HUES64 (cell line): Measurements from ENCODE around the gene CLNS1A. TPM values are rescaled to one million over a fixed set of nuclear protein-coding genes. Genes with fewer than 3 reads are reported as not detected.

Experiments used
- H3K27ac ChIP-seq: 2 replicates; pipeline ENCODE4 v1.7.0; 2013; ENCODE audit warnings: low read depth, low read length, inconsistent platforms
- H3K27me3 ChIP-seq: 2 replicates; pipeline ENCODE4 v1.6.1; 2013; ENCODE audit warnings: mild to moderate bottlenecking, low read length; ENCODE audit not compliant: insufficient read depth
- H3K36me3 ChIP-seq: 2 replicates; pipeline ENCODE4 v1.6.1; 2013; ENCODE audit warnings: mild to moderate bottlenecking, low read length; ENCODE audit not compliant: insufficient read depth
- H3K4me1 ChIP-seq: 2 replicates; pipeline ENCODE4 v1.6.1; 2013; ENCODE audit warnings: mild to moderate bottlenecking, low read length, moderate library complexity; ENCODE audit not compliant: insufficient read depth
- H3K4me3 ChIP-seq: 2 replicates; pipeline ENCODE4 v1.5.1; 2013; ENCODE audit warnings: mild to moderate bottlenecking, low read length, moderate library complexity
- H3K9ac ChIP-seq: 2 replicates; pipeline ENCODE4 v1.6.1; 2013; ENCODE audit warnings: mild to moderate bottlenecking, low read depth, low read length
- H3K9me3 ChIP-seq: 2 replicates; pipeline ENCODE4 v1.6.1; 2013; ENCODE audit warnings: low read depth, low read length; ENCODE audit not compliant: insufficient read depth
- WGBS: fragments of 150-250, 120-280 bp; methylation state at CpG from one replicate; pipeline ENCODE4 v1.1.7; 2013; ENCODE audit warnings: missing lambda C conversion rate; 5-methylcytosine and 5-hydroxymethylcytosine counted together
- polyA plus RNA-seq, 2 experiments: library from polyadenylated mRNA; stranded (reverse); fragments of 50-300 nt; gene quantifications; one replicate each; pipeline ENCODE4 v1.2.3, GENCODE V29; 2013

The CLNS1A gene
- polyA plus RNA-seq (2013, experiment 1 of 2), result 149 TPM
- 164 TPM for polyA plus RNA-seq (2013, experiment 2 of 2)

DNA sequence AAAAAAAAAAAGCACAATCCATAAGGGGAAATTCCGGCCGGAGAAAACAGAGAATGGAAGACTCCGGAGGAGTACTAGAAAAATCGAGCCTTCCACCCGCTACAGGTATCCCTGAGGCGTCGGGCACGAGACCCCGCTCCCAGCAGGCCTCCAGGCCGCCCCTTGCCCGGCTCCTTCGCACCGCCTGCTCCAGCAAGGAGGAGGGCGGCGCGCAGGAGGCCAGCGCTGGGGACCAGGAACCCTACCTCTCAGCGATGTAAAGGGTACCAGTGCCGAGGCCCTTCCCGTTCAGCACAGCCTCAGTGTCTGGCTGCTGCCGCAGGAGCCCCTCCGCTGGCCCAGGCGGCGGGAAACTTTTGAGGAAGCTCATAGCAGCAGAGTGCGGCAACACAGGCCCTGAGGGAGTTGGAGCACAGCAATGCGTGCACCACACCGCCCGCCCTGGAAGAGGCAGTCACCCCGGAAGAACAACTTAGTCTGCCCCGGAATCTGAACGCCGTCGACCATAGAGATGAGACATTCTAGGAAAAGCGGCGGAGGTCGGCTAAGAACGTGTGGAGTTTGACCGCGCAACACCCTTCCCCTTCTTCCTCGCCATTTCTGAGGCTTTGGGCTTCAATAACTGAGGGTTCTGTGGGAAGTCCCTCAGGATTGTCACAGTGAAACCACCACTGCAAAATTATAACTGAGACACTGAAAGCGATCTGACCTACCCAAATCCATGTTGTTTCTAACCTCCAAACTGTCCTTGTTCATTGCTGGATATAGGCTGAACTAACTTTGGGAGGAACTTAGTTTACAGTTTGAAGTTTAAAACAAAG is at the start of gene CLNS1A:
Gene CLNS1A (minus strand): TSS at position 450 of the 821 bp plus-strand sequence. CDS start 80 bp downstream, at position 370.
- under 1% methylated on average over 41 of the region's 41 CpGs for WGBS
- Histone ChIP-seq H3K9me3 (no peaks in the 10 kb centered on the region), H3K27me3 (no peaks in the 10 kb centered on the region), H3K4me1 (no peaks in the 10 kb centered on the region; the same call in 1 of the 2 replicates), H3K27ac (peak within 1 kb of the TSS; percentile 80), H3K4me3 (peak within 1 kb of the TSS; percentile 78), H3K36me3 (peaks cover 10% of the 10 kb centered on the region), H3K9ac (peak within 1 kb of the TSS; percentile 89)

DNA sequence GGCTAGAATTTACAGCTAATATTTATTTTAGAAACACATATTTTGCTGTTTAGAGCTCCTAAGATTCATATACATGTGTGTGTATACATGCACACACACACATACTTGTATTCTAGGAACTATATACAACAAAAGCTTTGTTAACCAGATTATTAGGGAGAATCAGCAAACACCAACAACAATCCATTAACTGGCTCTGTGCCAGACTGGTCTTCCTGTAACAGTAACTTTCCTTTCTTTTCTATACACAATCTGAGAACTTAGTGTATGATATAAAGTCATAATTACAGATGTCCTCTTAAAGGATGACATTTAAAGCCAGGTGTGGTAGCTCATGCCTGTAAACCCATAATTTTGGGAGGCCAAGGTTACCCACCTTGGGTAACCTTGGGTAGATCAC is 49.5 kb upstream of the CLNS1A start:
- Histone ChIP-seq H3K27me3 (no peaks in the 10 kb centered on the region), H3K4me1 (no peaks in the 10 kb centered on the region), H3K9me3 (no peaks in the 10 kb centered on the region), H3K9ac (no peak overlapping the region), H3K36me3 (peaks cover 90% of the 10 kb centered on the region), H3K27ac (no peak overlapping the region), H3K4me3 (no peak overlapping the region)

DNA sequence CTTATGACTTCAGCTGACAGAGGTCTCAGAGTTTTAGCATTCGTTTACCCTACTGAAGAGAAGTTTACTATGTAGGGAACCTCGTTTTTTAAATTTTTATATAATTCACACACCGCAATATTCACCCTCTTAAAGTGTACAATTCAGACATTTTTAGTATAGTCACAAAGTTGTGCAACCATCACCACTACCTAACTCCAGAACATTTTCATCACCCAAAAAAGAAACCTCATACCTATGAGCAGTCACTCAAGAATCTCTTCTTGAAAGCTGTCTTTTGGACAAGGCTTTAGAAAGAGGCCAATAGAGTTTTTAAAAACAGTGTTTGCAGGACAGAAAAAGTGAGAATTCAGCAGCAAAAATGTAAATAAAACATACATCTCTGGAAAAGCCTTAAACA is 39.5 kb upstream of the CLNS1A start:
- H3K36me3 ChIP-seq, result peaks cover 96% of the 10 kb centered on the region
- no peak overlapping the region for H3K27ac ChIP-seq
- H3K4me1 ChIP-seq, result no peaks in the 10 kb centered on the region
- 95% methylated on average over 3 of the region's 3 CpGs for WGBS
- no peak overlapping the region for H3K9ac ChIP-seq
- no peaks in the 10 kb centered on the region for H3K27me3 ChIP-seq
- no peak overlapping the region for H3K4me3 ChIP-seq
- no peaks in the 10 kb centered on the region for H3K9me3 ChIP-seq

- H3K9me3 ChIP-seq, result no peaks in the 10 kb centered on the region
- H3K4me3 ChIP-seq, result no peak overlapping the region
- no peak overlapping the region for H3K27ac ChIP-seq
- H3K4me1 ChIP-seq, result no peaks in the 10 kb centered on the region
- H3K27me3 ChIP-seq, result no peaks in the 10 kb centered on the region
- 100% methylated on average over 1 of the region's 1 CpG for WGBS
- H3K9ac ChIP-seq, result no peak overlapping the region
- H3K36me3 ChIP-seq, result peaks cover 95% of the 10 kb centered on the region
These were observed 34.7 kb upstream of the CLNS1A start for GRCh38 chr11:77672264-77672663.

GRCh38 chr11:77669848-77670511 is 32.4 kb upstream of the CLNS1A start:
- no peaks in the 10 kb centered on the region for H3K9me3 ChIP-seq
- no peaks in the 10 kb centered on the region for H3K4me1 ChIP-seq
- no peak overlapping the region for H3K4me3 ChIP-seq
- H3K9ac ChIP-seq, result no peak overlapping the region
- H3K27ac ChIP-seq, result no peak overlapping the region
- H3K36me3 ChIP-seq, result peaks cover 95% of the 10 kb centered on the region
- no peaks in the 10 kb centered on the region for H3K27me3 ChIP-seq
- WGBS, result 96% methylated on average over 2 of the region's 2 CpGs

DNA sequence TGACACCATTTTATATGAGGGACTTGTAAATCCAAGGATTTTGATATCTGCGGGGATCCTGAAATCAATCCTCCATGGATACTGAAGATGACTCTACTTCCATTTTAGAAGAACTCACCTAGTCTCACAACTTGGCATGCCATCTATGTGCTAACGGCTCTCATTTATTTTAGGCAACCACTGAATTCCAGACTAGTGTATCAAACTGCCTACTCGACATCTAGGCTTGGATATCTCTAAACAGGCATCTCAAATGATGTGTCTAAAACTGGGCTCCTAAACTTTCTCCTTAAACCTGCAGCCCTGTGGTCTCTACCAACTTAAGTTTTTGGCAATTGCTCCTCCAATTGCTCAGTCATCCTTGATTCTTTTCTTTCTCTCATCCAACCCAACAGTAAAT is 31.2 kb upstream of the CLNS1A start:
- no peaks in the 10 kb centered on the region for H3K9me3 ChIP-seq
- H3K4me3 ChIP-seq, result no peak overlapping the region
- H3K4me1 ChIP-seq, result no peaks in the 10 kb centered on the region
- WGBS, result 95% methylated on average over 3 of the region's 3 CpGs
- H3K27ac ChIP-seq, result no peak overlapping the region
- H3K27me3 ChIP-seq, result no peaks in the 10 kb centered on the region
- peaks cover 90% of the 10 kb centered on the region for H3K36me3 ChIP-seq
- no peak overlapping the region for H3K9ac ChIP-seq

DNA sequence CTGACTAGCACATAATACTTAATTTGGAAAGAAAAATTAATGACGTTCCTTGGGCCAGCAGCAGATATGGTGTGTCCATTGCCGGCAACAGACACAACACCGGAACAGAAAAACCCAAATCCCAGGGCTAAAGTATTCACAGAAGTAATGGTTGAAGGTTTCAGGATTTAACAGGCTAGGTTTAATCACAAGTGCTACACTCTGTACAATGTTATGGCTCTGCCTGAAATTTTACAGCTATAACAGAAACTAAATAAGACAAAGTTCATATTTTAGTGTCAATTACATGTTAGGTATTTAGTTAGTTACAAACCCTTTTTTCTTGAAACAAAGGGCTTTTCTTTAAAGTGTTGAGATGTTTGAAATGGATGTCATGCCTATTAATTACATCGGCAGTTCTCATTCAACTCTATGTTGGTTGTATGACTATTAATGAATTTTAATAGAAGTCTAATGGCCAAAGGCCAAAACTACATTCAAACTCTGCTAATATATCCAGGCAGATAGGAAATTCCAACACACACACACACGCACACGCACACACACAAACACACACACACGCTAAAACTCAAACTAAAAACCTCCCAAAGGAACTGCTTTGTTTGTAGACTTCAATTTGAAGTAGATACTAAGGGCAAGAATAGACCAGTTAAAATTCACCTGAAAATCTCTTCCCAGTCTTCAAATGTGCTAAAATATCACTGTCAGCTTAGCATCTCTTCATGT is 27.8 kb upstream of the CLNS1A start:
- no peaks in the 10 kb centered on the region for H3K4me1 ChIP-seq
- no peaks in the 10 kb centered on the region for H3K9me3 ChIP-seq
- no peak overlapping the region for H3K4me3 ChIP-seq
- H3K9ac ChIP-seq, result no peak overlapping the region
- peaks cover 63% of the 10 kb centered on the region for H3K36me3 ChIP-seq
- no peaks in the 10 kb centered on the region for H3K27me3 ChIP-seq
- 95% methylated on average over 6 of the region's 7 CpGs for WGBS
- no peak overlapping the region for H3K27ac ChIP-seq

DNA sequence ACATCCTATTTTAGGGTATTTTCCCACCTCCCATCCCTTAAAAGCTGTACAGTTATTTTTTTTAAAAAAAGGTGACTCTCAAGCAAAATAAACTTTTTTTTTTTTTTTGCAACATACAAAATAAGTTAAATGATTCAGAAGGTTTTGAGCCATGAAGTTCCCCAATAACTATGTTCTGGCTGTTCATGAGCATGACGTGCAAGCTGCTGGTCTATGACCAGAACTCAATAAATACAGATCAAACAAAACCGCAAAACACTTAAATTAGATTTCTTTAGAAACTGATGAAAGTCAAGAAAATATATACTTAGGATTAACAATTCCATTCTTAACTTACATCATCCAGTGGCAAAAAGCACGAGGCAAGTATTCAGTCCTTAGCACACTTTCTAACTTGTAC is 24.1 kb upstream of the CLNS1A start:
- H3K9me3 ChIP-seq, result no peaks in the 10 kb centered on the region
- H3K4me3 ChIP-seq, result no peak overlapping the region
- no peak overlapping the region for H3K27ac ChIP-seq
- no peaks in the 10 kb centered on the region for H3K27me3 ChIP-seq
- H3K36me3 ChIP-seq, result peaks cover 27% of the 10 kb centered on the region
- H3K4me1 ChIP-seq, result no peaks in the 10 kb centered on the region
- 93% methylated on average over 3 of the region's 3 CpGs for WGBS
- H3K9ac ChIP-seq, result no peak overlapping the region

GRCh38 chr11:77660947-77661346 is 23.4 kb upstream of the CLNS1A start:
- H3K36me3 ChIP-seq, result peaks cover 20% of the 10 kb centered on the region
- H3K27ac ChIP-seq, result no peak overlapping the region
- 88% methylated on average over 1 of the region's 1 CpG for WGBS
- no peaks in the 10 kb centered on the region for H3K27me3 ChIP-seq
- no peak overlapping the region for H3K4me3 ChIP-seq
- H3K9ac ChIP-seq, result no peak overlapping the region
- no peaks in the 10 kb centered on the region for H3K4me1 ChIP-seq
- no peaks in the 10 kb centered on the region for H3K9me3 ChIP-seq

DNA sequence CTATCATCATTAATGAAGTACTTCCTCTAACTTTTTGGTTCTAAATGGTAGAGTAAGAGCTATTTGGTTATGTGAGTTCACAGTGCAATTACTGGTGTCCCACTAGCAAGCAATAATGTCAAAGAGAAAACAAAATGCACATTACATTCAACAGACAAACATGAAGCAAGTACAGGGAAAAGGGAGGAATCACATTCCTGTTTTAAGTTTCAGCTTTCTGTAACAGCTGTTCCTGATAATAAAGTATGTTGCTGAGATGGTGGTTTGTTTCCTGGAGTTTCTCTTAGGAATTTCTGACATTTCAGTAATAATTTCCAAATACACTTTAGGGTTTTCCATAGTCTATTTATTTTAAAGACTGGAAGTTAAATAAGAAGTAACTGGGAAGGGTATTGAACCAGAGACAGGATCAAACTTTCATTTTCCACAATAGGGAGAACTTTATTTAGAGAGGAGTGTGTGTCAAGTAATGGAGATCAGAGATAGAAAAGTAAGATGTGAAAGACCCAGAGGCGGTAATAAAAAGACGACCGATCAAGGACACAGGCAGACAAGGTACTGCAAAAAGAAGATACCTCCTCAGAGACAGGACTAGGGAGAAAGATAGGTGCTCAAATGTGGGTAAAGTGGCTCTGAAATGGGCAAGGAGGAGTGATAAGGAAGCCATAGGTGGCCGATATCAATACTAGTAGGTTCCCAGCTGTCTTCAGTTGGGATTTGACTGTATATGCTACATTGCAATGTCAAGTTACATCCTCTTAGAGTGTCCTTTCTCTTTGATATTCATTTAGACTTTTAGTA is 20.8 kb upstream of the CLNS1A start:
- 92% methylated on average over 4 of the region's 4 CpGs for WGBS
- no peak overlapping the region for H3K9ac ChIP-seq
- no peak overlapping the region for H3K4me3 ChIP-seq
- no peaks in the 10 kb centered on the region for H3K4me1 ChIP-seq
- H3K9me3 ChIP-seq, result no peaks in the 10 kb centered on the region
- H3K27ac ChIP-seq, result no peak overlapping the region
- H3K27me3 ChIP-seq, result no peaks in the 10 kb centered on the region
- peaks cover under 1% of the 10 kb centered on the region; the same call in 1 of the 2 replicates for H3K36me3 ChIP-seq
